T-helper 2 cell treated with Interferon-gamma antibody and Interleukin-4, amounts not matched to agents 5 μg/mL and 100 μg/mL, for 36 hours (primary cell): ENCODE data around the gene DHRS3.
"Not testable (repeated sequence)": the region's sequence is repeated elsewhere in the genome, so short reads cannot be mapped to it uniquely, and the experiment has no call there.

Source experiments
- DNase-seq: peaks from one replicate; pipeline ENCODE4 v3.0.0; 2021; ENCODE audit warnings: low spot score
- H3K27ac Mint-ChIP-seq: one replicate; pipeline ENCODE4 v1.8.0; 2021; ENCODE audit warnings: mild to moderate bottlenecking, mixed read lengths
- H3K27me3 Mint-ChIP-seq: one replicate; pipeline ENCODE4 v1.8.0; 2021; ENCODE audit warnings: low read depth, mixed read lengths
- H3K36me3 Mint-ChIP-seq: one replicate; pipeline ENCODE4 v1.8.0; 2021; ENCODE audit warnings: low read depth, mixed read lengths
- H3K4me1 Mint-ChIP-seq: one replicate; pipeline ENCODE4 v1.8.0; 2021; ENCODE audit warnings: low read depth, mixed read lengths
- H3K4me3 Mint-ChIP-seq: one replicate; pipeline ENCODE4 v1.8.0; 2022; ENCODE audit warnings: mild to moderate bottlenecking, moderate library complexity, mixed read lengths
- H3K9me3 Mint-ChIP-seq: one replicate; pipeline ENCODE4 v1.8.0; 2021; ENCODE audit warnings: mixed read lengths

DHRS3 gene

DNA sequence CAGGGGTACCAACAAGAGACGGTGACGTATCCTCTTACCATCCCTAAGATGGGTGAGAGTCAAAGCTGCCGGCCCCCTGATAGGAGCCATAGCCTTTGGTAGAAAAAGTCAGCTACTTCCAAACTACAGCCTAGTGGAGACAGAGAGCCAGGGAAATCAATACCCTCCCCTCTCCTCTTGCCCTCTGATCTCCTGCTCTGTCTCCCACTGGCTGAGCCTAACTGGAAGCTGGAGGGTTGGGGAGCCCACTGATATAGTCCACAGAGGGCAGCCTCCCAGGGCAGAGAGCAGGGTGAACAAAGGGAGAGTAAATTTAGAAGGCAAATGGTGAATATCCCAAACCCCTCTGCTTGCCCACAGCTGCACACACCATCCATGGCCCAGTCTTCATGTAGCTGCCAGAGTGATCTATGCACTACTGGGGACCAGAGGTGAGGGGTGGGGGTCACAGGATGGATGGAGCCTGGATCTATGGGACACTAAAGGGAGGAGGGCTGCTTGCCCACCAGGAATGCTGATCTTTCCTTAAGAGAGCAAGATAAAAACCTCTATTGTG is 80.0 kb downstream of the DHRS3 start:
- peaks cover 33% of the 10 kb centered on the region for H3K36me3 Mint-ChIP-seq
- H3K27me3 Mint-ChIP-seq, result peaks cover 4% of the 10 kb centered on the region
- no peak overlapping the region for H3K4me3 Mint-ChIP-seq
- no peak overlapping the region for H3K27ac Mint-ChIP-seq
- H3K4me1 Mint-ChIP-seq, result peaks cover 4% of the 10 kb centered on the region
- H3K9me3 Mint-ChIP-seq, result peaks cover 33% of the 10 kb centered on the region
- DNase-seq, result no peak

DNA sequence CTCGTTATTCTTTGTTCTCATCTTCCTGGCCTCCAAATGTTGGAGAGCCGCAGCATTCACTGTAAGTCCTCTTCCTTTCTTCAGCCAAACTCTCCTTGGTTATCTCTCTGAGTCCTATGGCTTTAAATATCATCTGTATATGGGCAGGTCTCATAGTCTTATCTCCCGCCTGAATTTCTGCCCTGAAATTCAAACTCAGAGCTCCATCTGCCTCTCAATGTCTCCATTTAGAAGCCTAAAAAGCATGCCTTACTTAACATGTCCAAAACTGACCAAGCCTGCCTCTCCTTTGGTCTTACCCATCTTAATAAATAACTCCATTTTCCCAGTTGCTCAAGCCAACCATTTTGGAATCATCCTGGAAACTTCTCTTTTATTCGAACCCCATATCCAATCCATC is 80.7 kb downstream of the DHRS3 start:
- Mint-ChIP-seq H3K4me3 (no peak overlapping the region), H3K9me3 (peaks cover 33% of the 10 kb centered on the region), H3K27me3 (peaks cover 2% of the 10 kb centered on the region), H3K4me1 (peaks cover 4% of the 10 kb centered on the region), H3K36me3 (peaks cover 33% of the 10 kb centered on the region), H3K27ac (no peak overlapping the region)
- no peak for DNase-seq

DNA sequence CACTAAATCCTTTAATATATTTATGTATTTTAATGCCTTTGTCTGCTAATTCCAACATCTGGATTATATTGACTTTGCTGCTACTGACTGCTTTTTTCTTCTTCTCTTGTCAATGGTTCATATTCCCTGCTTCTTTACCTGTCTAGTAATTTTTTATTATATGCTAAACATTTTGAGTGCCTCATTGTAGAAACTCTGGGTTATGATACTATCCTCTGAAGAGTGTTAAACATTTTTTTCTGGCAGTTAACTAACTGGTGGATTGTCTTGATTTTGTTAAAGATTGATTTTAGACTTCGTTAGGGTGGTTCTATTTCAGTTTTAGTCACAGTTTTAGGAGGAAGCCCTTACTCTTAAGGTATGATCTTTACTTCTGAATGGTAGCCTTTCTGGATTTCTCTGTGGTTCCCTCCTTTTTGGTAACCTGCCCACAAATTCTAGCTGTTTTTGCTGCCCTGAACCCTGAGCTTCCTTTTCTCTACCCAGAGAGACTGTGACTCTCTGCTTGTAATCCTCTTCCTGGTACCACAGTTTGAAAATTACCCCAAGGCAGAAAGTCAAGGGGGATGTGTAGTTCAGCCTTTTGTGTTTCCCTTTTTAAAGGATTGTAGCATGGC is 81.9 kb downstream of the DHRS3 start:
- Mint-ChIP-seq H3K9me3 (peaks cover 33% of the 10 kb centered on the region), H3K4me3 (no peak overlapping the region), H3K36me3 (peaks cover 37% of the 10 kb centered on the region), H3K27me3 (no peaks in the 10 kb centered on the region), H3K27ac (no peak overlapping the region), H3K4me1 (peaks cover 6% of the 10 kb centered on the region)
- no peak for DNase-seq

GRCh38 chr1:12532405-12533315 is 85.3 kb downstream of the DHRS3 start:
- no peaks in the 10 kb centered on the region for H3K27me3 Mint-ChIP-seq
- H3K4me1 Mint-ChIP-seq, result peaks cover 14% of the 10 kb centered on the region

DNA sequence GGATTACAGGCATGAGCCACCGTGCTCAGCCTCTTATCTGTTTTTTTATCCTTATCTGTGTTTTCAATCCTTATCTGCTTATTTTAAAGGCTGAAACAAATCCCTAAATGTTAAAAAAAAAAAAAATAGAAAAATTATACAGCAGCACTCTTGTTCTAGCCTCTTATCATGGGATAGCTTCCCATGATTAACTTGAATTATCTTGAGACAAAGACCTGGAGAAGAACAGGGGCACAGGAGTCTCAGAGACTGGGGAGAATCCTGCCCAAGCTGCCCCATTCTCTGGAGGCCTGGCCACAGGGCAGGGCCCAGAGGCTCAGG is 86.9 kb downstream of the DHRS3 start:
- H3K27ac Mint-ChIP-seq, result no peak overlapping the region
- H3K36me3 Mint-ChIP-seq, result peaks cover 24% of the 10 kb centered on the region
- DNase-seq, result no peak
- no peak overlapping the region for H3K4me3 Mint-ChIP-seq
- H3K4me1 Mint-ChIP-seq, result peaks cover 12% of the 10 kb centered on the region
- no peaks in the 10 kb centered on the region for H3K27me3 Mint-ChIP-seq
- H3K9me3 Mint-ChIP-seq, result peaks cover 18% of the 10 kb centered on the region

More at GRCh38 chr1:12532405-12533315, 85.3 kb downstream of the DHRS3 start:
- Mint-ChIP-seq H3K36me3 (peaks cover 36% of the 10 kb centered on the region), H3K9me3 (peaks cover 32% of the 10 kb centered on the region), H3K4me3 (no peak overlapping the region), H3K27ac (no peak overlapping the region)
- no peak for DNase-seq

- no peaks in the 10 kb centered on the region for H3K27me3 Mint-ChIP-seq
- H3K36me3 Mint-ChIP-seq, result peaks cover 20% of the 10 kb centered on the region
- H3K4me3 Mint-ChIP-seq, result no peak overlapping the region
- H3K4me1 Mint-ChIP-seq, result peaks cover 14% of the 10 kb centered on the region
- no peak overlapping the region for H3K27ac Mint-ChIP-seq
- DNase-seq, result no peak
- peaks cover 13% of the 10 kb centered on the region for H3K9me3 Mint-ChIP-seq
Measured at GRCh38 chr1:12530462-12531178, 87.4 kb downstream of the DHRS3 start.

GRCh38 chr1:12529640-12530174 is 88.3 kb downstream of the DHRS3 start:
- peaks cover 19% of the 10 kb centered on the region for H3K4me1 Mint-ChIP-seq
- peak overlapping the region; percentile 62 for H3K27ac Mint-ChIP-seq
- H3K36me3 Mint-ChIP-seq, result peaks cover 13% of the 10 kb centered on the region
- H3K9me3 Mint-ChIP-seq, result peaks cover 8% of the 10 kb centered on the region
- peak overlapping the region; percentile 41 for H3K4me3 Mint-ChIP-seq
- DNase-seq, result no peak
- H3K27me3 Mint-ChIP-seq, result no peaks in the 10 kb centered on the region

DNA sequence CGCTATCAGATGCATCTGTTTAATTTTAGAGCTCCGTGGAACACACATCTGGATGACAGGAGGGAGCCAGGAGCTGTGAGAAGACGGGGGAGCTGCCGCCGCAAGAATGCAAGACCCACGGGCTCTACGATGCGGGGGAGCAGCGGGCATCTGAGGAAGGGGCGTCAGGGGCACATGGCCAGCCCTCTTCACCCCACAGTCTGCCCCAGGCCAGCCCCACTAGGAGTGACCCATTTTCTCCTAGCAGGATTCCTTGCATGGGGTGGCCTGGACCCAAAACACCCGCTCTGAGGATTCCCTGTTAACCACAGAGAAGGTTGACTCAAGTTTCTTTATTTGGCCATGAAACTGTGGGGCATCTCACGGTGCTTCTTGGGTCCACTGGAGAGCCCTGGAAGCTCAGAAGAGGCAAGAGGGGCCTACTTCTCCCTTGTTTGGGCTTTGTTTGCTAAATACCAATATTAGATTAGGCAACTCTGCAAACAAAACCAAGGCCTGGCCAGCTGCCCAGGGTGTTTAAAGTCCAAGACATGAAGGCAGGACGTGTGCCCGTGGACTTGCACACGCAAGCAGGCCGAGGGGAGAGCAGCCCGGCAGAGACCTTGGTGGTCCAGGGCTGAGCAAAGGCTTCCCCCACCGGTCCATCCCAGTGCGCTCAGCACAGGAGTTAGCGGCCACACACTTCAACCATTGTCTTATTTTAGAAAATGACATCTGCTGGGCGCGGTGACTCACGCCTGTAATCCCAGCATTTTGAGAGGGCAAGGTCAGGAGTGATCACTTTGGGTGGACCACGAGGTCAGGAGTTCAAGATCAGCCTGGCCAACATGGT is 89.8 kb downstream of the DHRS3 start:
- no peak for DNase-seq
- H3K4me3 Mint-ChIP-seq, result no peak overlapping the region
- H3K27ac Mint-ChIP-seq, result no peak overlapping the region

GRCh38 chr1:12527564-12527963 is 90.4 kb downstream of the DHRS3 start:
- H3K4me3 Mint-ChIP-seq, result no peak overlapping the region
- DNase-seq, result no peak
- peaks cover 7% of the 10 kb centered on the region for H3K36me3 Mint-ChIP-seq
- H3K27me3 Mint-ChIP-seq, result no peaks in the 10 kb centered on the region
- H3K9me3 Mint-ChIP-seq, result no peaks in the 10 kb centered on the region
- H3K27ac Mint-ChIP-seq, result no peak overlapping the region
- peaks cover 16% of the 10 kb centered on the region for H3K4me1 Mint-ChIP-seq

More for the DNA sequence above, 89.8 kb downstream of the DHRS3 start:
- Mint-ChIP-seq H3K36me3 (peaks cover 9% of the 10 kb centered on the region), H3K4me1 (peaks cover 16% of the 10 kb centered on the region), H3K27me3 (no peaks in the 10 kb centered on the region), H3K9me3 (peaks cover under 1% of the 10 kb centered on the region)

DNA sequence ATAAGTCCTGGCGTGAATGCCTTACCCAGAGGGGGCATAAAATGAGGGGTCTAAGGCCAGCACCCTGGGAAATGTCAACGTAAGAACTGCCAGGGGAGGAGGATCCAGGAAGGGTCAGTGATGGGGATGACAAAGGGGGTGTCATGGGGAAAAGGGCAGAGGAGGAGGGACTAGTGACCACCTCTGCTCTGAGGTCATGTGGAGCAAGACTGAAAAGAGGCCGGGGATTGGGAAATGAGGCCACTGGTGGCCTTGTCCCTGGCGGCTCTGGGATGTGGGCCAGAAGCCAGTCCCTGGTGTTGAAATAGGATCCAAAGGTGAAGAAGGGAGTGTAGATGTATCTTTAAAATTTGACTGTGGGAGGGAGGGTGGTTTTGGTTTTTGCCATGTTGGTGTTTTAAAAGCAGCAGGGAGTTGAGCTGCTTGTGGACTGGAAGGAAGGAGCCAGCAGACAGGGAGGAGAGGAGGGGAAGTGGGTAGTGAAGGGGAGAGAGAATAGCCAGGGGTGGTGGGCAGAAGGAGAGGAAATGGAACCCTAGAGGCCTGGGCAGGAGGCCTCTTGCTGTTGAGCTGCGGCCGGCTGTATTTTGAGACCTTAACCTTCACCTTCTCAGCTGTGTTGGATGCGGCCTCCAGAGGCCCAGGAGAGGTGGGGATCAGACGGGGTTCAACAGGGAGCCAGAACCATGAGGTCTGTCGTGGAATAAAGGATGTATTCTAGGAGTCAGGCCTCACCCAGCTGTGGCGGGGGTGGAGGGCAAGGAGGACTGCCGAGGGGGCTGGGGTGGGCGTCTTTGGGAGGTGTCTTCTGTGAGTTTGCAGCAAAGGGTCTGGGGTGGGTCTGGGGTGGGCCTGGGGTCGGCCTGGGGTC is 92.5 kb downstream of the DHRS3 start:
- Mint-ChIP-seq H3K4me1 (peaks cover 15% of the 10 kb centered on the region), H3K27ac (peak overlapping the region; percentile 60), H3K36me3 (peaks cover 5% of the 10 kb centered on the region), H3K27me3 (no peaks in the 10 kb centered on the region), H3K9me3 (no peaks in the 10 kb centered on the region), H3K4me3 (no peak overlapping the region)
- DNase-seq, result no peak

DNA sequence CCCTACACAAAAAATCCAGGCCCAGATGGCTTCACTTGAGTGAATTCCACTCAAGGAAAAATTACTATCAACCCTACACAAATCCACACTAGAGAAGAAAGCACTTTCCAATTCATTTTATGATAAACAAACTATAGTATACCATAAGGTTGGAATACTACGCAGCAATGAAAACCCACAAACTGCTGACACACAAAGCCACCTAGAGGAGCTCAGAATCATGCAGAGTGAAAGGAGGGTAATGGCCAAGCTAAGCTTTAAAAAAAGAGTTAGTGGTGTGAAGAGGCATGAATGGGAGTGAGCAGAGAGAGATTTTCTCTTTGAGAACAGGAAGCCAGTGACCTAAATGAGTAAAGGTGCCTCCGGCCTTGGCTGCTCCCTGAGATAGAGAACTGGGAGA is 93.7 kb downstream of the DHRS3 start:
- H3K27ac Mint-ChIP-seq, result no peak overlapping the region
- H3K4me1 Mint-ChIP-seq, result peaks cover 12% of the 10 kb centered on the region
- H3K27me3 Mint-ChIP-seq, result no peaks in the 10 kb centered on the region
- H3K36me3 Mint-ChIP-seq, result peaks cover 9% of the 10 kb centered on the region
- no peak overlapping the region for H3K4me3 Mint-ChIP-seq
- H3K9me3 Mint-ChIP-seq, result no peaks in the 10 kb centered on the region
- no peak for DNase-seq

DNA sequence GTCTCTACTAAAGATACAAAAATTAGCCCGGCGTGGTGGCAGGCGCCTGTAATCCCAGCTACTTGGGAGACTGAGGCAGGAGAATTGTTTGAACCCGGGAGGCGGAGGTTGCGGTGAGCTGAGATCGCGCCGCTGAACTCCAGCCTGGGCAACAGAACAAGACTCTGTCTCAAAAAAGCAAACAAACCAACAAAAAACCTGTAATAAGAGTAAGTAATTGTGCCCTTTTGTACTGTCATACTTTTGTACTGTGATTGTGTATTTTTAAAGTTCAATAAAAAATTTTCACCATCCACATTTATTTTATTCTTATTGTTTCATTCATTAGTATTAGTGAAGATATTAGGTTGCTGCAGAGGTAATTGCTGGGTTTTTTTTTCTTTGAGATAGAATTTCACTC is 95.2 kb downstream of the DHRS3 start:
- H3K27ac Mint-ChIP-seq, H3K4me3 Mint-ChIP-seq, H3K27me3 Mint-ChIP-seq, DNase-seq, H3K9me3 Mint-ChIP-seq: not testable (repeated sequence)
- Mint-ChIP-seq H3K4me1 (peaks cover 16% of the 10 kb centered on the region), H3K36me3 (peaks cover 13% of the 10 kb centered on the region)
